ENCODE data around the gene CYTIP.
"Not testable (repeated sequence)": the region's sequence is repeated elsewhere in the genome, so short reads cannot be mapped to it uniquely, and the experiment has no call there.

CYTIP gene

DNA sequence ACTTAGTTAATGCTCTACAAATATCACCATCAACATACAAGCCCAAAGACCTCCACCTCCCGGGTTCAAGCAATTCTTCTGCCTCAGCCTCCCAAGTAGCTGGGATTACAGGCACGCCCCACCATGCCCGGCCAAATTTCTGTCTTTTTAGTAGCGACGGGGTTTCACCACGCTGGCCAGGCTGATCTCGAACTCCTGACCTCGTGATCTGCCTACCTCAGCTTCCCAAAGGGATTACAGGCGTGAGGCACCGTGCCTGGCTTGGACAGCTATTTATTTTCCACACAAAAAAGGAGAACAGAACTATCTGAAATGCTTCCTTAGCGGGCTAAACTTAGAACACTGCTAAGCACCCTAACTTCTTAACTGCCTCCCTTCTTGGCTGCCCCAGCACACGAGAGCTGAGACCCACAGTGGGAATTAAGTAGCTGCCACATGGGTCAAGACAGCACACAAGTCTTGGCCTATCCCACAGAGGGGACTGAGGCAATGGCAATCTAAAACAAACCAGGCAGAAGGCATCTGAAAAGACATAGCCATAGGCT lies 24.8 kb downstream of the CYTIP start:
- no peak for DNase-seq (ENCODE audit: low read depth)
- TF ChIP-seq, protein P1, sequence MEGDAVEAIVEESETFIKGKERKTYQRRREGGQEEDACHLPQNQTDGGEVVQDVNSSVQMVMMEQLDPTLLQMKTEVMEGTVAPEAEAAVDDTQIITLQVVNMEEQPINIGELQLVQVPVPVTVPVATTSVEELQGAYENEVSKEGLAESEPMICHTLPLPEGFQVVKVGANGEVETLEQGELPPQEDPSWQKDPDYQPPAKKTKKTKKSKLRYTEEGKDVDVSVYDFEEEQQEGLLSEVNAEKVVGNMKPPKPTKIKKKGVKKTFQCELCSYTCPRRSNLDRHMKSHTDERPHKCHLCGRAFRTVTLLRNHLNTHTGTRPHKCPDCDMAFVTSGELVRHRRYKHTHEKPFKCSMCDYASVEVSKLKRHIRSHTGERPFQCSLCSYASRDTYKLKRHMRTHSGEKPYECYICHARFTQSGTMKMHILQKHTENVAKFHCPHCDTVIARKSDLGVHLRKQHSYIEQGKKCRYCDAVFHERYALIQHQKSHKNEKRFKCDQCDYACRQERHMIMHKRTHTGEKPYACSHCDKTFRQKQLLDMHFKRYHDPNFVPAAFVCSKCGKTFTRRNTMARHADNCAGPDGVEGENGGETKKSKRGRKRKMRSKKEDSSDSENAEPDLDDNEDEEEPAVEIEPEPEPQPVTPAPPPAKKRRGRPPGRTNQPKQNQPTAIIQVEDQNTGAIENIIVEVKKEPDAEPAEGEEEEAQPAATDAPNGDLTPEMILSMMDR (IDR thresholded peaks at IDR 0.05; ENCODE audit: low read length, missing control alignments): no peak
- no peak overlapping the region for H3K4me3 ChIP-seq (replicated peaks; ENCODE audit: low read depth, low read length)

DNA sequence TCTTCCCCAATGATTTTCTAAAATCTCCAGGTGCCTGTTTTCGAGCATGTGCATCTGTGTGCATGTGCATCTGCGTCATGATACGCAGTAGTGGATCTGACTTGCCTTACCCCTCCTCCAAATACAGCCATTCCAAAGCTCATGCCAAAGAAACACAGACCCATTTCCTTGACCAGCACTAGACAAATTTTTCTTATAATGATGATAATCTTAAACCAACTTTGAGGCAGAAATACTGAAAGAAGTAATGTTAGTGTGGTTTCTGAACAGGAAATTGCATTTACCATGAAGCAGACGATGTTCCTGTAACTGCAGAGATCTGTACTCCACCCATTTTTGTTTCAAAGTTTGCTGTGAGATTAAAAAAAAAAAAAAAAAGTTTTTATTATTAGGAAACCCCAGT lies 25.6 kb downstream of the CYTIP start:
- H3K4me3 ChIP-seq (replicated peaks; ENCODE audit: low read depth, low read length): no peak overlapping the region
- no peak for DNase-seq (ENCODE audit: low read depth)
- TF ChIP-seq, protein P1 (IDR thresholded peaks at IDR 0.05; ENCODE audit: low read length, missing control alignments): no peak

DNA sequence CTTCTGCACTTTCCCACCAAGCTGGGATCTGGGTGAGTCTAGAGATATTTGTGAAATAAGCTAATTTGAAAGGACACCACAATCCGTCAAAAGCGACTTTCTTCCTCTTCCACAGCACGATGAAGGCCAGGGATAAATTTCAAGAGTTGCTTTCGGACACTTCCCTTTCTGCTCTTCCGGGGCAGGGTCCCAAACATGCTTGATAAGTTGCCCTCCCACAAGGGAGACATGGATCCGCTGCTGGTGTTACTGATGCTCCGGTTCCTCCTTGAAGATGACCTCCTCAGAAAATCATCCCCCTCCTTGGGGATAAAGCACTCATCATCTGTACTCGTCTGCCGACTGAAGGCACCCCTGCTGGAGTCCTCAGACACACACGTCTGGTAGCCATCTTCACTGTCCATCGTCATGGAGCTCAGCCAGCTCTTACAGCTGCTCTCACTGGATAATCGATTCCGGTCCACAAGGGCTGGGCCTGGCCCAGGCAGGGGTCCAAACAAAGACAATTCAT lies 28.2 kb downstream of the CYTIP start:
- no peak for DNase-seq (ENCODE audit: low read depth)
- no peak overlapping the region for H3K4me3 ChIP-seq (replicated peaks; ENCODE audit: low read depth, low read length)
- TF ChIP-seq, protein P1 (IDR thresholded peaks at IDR 0.05; ENCODE audit: low read length, missing control alignments): no peak

DNA sequence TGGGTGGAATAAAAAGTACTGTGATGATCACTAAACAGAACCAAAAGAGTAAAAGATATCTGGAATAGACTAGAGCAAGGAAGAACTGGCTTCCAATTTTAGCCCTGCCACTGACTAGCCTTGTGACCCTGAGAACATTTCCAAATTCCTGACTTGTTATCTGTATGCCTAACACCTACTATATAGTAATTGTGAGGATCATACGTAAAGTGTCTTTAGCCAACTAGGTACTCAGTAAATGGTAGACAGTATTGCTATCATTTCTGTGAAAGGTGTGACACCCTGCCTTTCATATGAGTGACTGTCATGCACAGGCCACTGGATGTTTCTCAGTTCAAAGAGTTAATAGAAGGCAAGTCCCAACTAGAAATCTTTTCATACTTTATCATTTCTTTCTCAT lies 29.8 kb downstream of the CYTIP start:
- DNase-seq (ENCODE audit: low read depth): no peak
- H3K4me3 ChIP-seq (replicated peaks; ENCODE audit: low read depth, low read length): no peak overlapping the region
- TF ChIP-seq, protein P1 (IDR thresholded peaks at IDR 0.05; ENCODE audit: low read length, missing control alignments): no peak

DNA sequence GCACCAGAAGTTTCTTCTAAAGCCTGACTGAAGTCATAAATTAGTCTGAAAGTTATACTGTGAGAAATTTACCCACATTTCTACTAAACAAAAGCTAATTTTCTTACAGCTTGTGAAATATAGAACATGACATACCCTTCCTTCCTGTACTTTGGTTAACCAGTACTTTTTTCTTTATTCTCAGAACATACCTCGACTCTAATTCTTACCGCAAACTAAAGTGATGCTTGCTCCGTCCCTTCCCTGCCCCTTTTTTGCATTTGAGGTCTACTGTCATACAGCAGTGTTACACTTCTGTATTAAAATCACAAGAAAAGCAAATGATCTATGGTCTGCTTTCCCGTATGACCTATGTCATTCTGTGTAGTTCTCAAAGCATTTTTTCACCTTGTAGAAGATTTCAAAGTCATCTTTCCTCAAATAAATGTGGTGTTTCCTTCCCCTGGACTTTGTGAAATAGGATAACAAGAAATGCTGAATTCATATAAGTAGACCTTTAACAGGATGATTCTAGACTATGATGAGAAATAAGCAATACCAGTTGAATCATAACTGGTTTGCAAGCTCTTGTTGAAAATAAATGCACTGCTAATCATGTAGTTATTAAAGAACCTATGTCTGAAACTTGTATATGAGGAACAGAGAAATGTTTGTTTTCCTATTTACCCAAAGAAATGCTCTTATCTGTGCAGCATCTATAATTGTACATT lies 30.4 kb downstream of the CYTIP start:
- no peak overlapping the region for H3K4me3 ChIP-seq (replicated peaks; ENCODE audit: low read depth, low read length)
- no peak for DNase-seq (ENCODE audit: low read depth)
- TF ChIP-seq, protein P1 (IDR thresholded peaks at IDR 0.05; ENCODE audit: low read length, missing control alignments): no peak

DNA sequence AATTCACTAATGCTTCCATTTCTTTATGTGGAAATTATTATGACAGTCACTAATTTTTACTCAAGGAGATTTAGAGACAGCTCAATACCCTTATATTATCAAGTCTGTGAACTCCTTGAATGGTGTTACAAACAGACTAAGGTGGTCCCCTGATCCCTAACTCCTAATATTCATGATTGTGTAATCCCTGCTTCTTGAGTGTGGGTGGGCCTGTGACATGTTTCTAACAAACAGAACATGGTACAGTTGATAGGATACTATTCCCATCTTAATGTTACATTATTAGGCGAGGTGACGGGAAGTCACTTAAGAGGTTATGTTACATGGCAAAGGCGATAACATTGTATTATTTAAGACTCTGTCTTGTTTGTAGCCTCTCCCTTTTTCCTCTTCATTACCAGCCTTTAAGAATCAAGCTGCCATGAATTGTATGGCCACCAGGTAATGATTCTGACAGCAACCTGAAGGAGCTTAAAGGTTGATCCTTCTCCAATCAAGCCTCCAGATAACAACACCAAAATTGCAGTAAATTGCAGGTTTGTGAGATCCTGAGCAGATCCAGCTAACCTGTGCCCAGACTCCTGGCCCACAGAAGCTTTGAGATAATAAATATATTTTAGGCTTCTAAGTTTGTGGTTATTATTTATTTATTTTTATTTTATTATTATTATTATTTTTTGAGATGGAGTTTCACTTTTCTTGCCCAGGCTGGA lies 32.1 kb downstream of the CYTIP start:
- H3K4me3 ChIP-seq (replicated peaks; ENCODE audit: low read depth, low read length): no peak overlapping the region
- TF ChIP-seq, protein P1 (IDR thresholded peaks at IDR 0.05; ENCODE audit: low read length, missing control alignments): no peak

DNA sequence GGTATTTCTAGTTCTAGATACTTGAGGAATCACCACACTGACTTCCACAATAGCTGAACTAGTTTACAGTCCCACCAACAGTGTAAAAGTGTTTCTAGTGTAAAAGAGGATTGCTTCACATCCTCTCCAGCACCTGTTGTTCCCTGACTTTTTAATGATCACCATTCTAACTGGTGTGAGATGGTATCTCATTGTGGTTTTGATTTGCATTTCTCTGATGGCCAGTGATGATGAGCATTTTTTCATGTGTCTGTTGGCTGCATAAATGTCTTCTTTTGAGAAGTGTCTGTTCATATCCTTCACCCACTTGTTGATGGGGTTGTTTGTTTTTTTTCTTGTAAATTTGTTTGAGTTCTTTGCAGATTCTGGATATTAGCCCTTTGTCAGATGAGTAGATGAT lies 38.5 kb downstream of the CYTIP start:
- not testable (repeated sequence) for DNase-seq (ENCODE audit: low read depth)

More for the DNA sequence above, 32.1 kb downstream of the CYTIP start:
- DNase-seq (ENCODE audit: low read depth): no peak

More for the DNA sequence above, 38.5 kb downstream of the CYTIP start:
- not testable (repeated sequence) for H3K4me3 ChIP-seq (replicated peaks; ENCODE audit: low read depth, low read length)
